Fibroblast of lung (primary cell): ENCODE data around the gene ADAP1.

Experiments
- EZH2 ChIP-seq: IDR thresholded peaks from 2 replicates; pipeline ENCODE4 v1.5.1; 2012; ENCODE audit warnings: low read length, control low read depth, mild to moderate bottlenecking; ENCODE audit errors: missing control alignments
- TF ChIP-seq, protein P1 (sequence below), 2 donors: IDR thresholded peaks in 1 of 2; conservative IDR thresholded peaks in 1 of 2; 1 replicate in 1 of 2; 2 replicates in 1 of 2; pipeline ENCODE4 v1.5.1; 2011 to 2012; ENCODE audit warnings: low read length in 2 of 2, control low read depth in 1 of 2, inconsistent platforms in 1 of 2, low read depth in 1 of 2, mild to moderate bottlenecking in 1 of 2

DNA sequence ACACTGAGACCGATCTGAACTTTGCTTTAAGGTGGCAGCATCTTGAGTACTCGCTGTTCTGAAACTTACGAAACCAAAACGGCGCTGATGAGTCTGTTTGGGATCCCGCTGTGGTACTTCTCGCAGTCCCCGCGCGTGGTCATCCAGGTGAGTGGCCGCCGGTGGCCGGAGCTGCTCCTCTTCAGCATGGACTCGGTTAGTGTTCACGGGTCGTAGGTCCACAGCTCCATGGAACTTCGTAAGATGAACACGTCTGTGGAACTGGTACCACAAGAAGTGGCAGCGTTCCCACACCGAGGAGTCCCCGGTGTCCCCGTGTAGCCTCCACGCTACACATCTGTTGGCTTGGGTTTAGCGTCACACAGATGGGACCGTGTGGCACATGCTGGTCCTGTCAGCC lies 88.6 kb downstream of the ADAP1 start:
- TF ChIP-seq, protein P1, sequence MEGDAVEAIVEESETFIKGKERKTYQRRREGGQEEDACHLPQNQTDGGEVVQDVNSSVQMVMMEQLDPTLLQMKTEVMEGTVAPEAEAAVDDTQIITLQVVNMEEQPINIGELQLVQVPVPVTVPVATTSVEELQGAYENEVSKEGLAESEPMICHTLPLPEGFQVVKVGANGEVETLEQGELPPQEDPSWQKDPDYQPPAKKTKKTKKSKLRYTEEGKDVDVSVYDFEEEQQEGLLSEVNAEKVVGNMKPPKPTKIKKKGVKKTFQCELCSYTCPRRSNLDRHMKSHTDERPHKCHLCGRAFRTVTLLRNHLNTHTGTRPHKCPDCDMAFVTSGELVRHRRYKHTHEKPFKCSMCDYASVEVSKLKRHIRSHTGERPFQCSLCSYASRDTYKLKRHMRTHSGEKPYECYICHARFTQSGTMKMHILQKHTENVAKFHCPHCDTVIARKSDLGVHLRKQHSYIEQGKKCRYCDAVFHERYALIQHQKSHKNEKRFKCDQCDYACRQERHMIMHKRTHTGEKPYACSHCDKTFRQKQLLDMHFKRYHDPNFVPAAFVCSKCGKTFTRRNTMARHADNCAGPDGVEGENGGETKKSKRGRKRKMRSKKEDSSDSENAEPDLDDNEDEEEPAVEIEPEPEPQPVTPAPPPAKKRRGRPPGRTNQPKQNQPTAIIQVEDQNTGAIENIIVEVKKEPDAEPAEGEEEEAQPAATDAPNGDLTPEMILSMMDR (conservative IDR thresholded peaks at IDR 0.05 in 1 of 2, IDR thresholded peaks at IDR 0.05 in 1 of 2; ENCODE audit: low read depth in 1 of 2, low read length in 2 of 2): no peak
- TF ChIP-seq EZH2: no peak
